Esophagus squamous epithelium (tissue), 4 donors: ENCODE results near the gene FNIP1.

Experiments
- CTCF ChIP-seq, 6 experiments: fragments of 450-650 bp in 4 of 6; fragments of 200-600 bp in 2 of 6; sonication (generic) in 2 of 6; IDR thresholded peaks; one replicate each; pipeline ENCODE4 v1.5.1; 2016 to 2019; ENCODE audit warnings: antibody characterized with exemption in 6 of 6, mild to moderate bottlenecking in 4 of 6, moderate library complexity in 4 of 6
- POLR2A ChIP-seq, 4 donors: fragments of 450-650 bp; IDR thresholded peaks; one replicate each; pipeline ENCODE4 v1.6.1; 2017; ENCODE audit warnings: antibody characterized with exemption in 4 of 4, mild to moderate bottlenecking in 4 of 4, moderate library complexity in 3 of 4

DNA sequence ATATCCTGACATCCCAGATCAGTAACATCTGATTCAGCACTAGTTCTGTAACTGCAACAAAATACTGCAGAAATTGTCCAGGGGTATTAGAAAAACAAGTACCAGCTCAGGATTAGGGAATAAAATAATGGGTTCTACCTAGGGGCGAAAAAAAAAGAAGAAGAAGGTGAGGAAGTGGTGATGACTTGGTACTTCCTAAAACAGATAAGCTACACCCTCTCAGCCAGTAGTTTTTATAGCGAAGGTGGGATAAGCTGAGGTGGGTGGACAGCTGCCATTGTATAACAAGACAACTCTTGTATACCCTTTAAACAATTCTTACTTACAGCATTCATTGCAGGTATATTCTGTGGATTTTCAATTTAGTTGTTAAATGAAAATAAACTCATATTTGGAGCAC is 180.9 kb downstream of the FNIP1 start:
- no peak for TF ChIP-seq CTCF (IDR thresholded peaks at IDR 0.05)
- TF ChIP-seq POLR2A (IDR thresholded peaks at IDR 0.05) = no peak
